T-helper 22 cell (primary cell): ENCODE data around the gene ARHGAP9.
"Not testable (repeated sequence)": the region's sequence is repeated elsewhere in the genome, so short reads cannot be mapped to it uniquely, and the experiment has no call there.

Experiments used
- DNase-seq: peaks from one replicate; pipeline ENCODE4 v3.0.0-alpha.2; 2020; ENCODE audit warnings: low read depth

Gene ARHGAP9

DNA sequence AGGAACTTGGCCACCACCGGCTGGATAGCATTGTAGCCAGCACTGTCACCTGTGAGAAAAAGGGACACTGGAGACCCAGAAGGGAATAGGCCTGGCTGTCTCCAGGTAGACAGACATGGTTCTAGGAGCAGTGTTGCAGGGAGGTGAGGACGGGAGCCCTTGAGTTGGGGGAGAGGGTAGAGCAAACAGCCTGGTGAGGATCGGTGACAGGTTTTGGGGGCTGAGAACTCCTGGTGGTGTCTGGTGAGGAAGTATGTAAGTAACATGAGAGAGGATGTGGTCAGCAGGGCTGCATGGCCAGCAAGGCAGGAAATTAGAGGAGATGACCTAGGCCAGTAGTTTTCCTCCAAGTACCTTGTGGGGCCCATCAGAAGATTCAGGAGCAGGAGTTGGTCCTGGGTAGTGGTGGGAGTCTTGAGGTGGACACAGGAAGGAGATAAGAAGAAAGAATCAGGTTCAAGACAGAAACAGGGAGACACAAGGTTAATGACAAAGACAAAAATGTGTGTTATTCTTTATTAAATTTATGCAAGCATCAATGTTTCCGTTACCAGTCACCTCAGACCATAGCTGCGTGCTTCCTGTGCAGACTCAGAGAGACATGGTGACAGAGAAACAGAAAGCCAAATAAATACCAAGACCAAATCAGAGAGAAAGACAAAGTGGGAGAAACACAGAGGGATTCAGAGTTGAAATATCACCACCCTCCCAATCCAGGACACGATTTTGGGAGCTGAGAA lies at the start of gene ARHGAP9:
Gene ARHGAP9, minus strand, starts transcription at position 491 of the 740 bp plus-strand sequence. Its CDS starts 460 bp downstream, at position 31.
- peak; percentile 64 for DNase-seq

DNA sequence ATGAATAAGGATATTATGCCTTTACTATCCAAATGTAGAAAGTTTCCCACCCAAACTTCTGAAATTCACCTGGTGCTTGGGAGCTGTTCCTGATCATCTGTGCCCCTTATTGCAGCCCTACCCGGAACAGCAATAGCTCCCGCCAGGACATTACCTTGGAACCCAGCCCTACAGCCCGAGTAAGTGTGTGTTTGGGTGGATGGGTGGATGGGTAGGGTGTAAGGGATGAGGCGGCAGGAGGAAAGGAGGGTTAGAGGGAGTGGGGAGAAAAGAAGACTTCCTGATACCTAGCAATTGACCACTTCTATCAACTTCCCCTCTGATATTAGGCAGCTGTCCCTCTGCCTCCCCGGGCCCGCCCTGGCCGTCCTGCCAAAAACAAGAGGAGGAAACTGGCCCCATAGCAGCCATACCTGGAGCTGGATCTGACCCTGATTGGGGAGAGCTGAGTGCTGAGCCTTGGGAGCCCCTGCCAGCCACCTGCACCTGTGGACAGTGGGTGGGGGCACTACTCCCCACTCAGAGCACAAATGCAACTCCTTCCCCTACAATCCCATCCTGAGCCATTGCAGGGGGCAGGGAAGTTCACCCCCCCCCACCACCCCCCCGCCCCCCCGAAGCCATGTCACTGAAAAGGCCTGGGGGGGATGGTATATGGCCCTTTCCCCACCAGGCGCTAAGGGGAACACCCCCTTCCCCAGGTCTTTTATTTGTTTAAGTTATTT lies 49.3 kb upstream of the ARHGAP9 start:
- DNase-seq: no peak

DNA sequence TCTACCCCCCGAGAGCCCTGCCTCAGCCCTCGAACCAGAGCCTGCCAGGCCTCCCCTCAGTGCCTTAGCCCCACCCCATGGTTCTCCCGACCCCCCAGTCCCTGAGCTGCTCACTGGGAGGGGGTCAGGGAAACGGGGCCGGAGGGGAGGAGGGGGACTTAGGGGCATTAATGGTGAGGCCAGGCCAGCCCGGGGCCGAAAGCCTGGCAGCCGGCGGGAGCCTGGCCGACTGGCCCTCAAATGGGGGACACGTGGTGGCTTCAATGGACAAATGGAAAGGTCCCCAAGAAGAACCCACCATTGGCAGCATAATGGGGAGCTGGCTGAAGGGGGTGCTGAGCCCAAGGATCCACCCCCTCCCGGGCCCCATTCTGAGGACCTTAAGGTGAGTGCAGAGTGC lies 48.5 kb upstream of the ARHGAP9 start:
- DNase-seq: no peak

DNA sequence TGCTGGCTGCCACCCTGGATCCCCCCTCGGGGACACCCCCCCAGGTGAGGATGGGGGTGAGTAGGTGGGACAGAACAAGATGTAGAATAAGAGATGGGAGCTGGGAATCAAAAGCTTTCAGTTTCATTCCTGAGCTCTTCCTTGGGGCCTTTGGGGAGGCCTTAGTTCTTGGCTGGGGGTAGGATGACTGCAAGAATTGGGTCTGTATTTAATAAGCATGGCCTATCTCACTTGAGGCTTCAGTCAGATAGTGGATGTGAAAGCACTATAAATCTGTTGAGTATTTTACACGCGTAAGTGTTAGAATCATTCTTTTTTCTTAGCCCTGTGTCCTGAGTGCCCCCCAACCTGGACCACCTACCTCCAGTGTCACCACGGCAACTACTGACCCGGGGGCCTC lies 47.5 kb upstream of the ARHGAP9 start:
- no peak for DNase-seq

- DNase-seq: no peak
These were observed 46.9 kb upstream of the ARHGAP9 start for GRCh38 chr12:57526477-57527126.

DNA sequence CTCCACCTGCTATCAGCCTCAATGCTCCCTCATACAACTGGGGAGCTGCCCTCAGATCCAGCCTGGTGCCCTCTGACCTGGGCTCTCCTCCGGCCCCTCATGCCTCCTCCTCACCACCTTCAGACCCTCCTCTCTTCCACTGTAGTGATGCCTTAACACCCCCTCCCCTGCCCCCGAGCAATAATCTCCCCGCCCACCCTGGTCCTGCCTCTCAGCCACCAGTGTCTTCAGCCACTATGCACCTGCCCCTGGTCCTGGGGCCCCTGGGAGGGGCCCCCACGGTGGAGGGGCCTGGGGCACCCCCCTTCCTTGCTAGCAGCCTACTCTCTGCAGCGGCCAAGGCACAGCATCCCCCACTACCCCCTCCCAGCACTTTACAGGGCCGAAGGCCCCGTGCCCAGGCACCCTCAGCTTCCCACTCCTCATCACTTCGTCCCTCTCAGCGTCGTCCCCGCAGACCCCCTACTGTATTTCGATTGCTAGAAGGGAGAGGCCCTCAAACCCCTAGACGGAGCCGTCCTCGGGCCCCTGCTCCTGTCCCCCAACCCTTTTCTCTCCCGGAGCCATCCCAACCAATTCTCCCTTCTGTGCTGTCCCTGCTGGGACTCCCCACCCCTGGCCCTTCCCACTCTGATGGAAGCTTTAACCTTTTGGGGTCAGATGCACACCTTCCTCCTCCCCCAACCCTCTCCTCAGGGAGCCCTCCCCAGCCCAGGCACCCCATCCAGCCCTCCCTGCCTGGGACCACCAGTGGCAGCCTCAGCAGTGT lies 46.1 kb upstream of the ARHGAP9 start:
- DNase-seq: no peak

- DNase-seq: no peak
These were observed 45.3 kb upstream of the ARHGAP9 start for GRCh38 chr12:57524814-57525614.

- DNase-seq: no peak
These were observed 44.3 kb upstream of the ARHGAP9 start for GRCh38 chr12:57523706-57524614.

DNA sequence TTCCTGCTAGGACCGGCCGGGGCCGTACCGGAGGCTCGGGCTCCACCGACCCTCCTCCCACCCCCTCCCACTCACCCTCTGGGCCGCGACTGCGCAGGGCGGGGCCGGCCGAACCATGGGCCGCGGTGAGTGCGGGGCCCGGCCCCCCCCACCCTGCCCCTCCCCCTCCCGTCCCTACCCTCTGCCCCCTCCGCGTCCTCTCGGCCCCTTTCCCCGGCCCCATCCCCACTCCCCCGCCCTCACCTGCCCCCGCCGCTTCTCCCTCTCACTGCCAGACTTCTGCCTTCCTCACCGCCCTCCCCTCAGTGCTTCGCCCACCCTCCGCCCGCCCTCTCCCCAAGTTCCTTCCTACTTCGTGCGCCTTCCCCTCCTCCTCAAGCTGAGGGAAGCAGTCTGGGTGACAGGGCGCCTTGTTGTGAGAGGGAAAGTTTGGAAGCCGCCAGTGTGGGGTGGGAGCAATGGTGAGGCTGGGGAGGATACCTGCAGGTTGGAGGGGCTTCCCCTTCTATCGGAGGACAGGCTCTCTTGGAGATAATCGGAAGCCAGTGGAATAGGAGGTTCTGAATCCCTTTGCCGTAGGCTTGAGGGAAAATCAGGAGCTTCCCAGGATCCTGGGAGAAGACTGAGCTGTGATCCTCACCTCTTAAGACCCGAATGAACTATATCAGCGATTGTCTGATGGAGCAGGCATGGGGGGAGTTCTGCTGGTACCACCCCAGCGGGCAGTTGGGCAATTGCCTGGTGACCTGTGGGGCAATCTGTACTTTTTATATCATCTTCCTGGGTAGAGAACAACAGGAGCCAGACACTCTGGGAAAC lies 43.4 kb upstream of the ARHGAP9 start:
- peak; percentile 59 for DNase-seq

DNA sequence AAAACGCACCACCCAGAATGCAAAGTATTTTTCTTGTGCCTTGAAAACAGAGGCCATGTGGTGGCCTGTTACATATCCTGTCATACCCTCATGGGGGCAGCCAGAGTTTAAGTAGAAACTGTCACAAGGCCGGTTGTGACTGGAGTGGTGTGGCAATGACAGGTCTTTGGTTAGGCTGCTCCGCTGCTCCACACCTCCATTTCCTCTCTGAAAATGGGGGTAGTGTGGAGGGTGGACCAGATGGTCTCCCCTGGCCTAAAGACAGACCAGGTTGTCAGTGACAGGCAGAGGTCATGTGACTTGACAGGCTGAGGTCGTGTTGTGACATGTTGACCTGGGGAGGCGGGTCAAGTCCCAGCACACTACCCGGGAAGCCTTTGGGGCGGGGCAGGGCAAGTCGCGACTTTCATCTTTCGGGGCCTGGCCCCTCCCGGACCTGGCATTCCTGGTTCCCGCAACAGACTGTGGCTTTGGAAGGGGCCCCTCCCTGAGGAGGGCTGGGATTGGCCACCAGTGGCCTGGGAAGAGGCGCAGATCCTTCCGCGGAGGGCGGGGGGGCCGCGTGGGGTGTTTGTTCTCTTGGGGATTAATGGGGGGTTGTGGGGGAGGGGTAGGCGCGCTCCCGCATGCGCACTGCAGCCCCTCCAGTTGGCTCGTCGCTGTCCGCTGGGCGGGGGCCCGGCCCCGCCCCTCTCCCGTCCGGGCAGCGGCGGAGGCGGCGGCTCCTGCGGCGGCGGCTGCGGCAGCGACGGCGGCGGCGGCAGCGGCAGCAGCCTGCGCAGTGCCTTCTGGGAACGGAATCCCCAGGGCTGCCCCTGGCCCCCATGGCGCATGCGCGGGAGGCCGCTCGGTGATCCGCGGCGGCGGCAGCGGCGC lies 42.6 kb upstream of the ARHGAP9 start, which contains the start of gene MBD6:
Gene MBD6, plus strand, starts transcription at position 814 of the 876 bp plus-strand sequence. CDS start 1,480 bp downstream, outside the sequence.
- DNase-seq: peak; percentile 85

GRCh38 chr12:57521525-57522010 lies 41.9 kb upstream of the ARHGAP9 start:
- no peak for DNase-seq

GRCh38 chr12:57520053-57520818 lies 40.6 kb upstream of the ARHGAP9 start, which contains the start of gene DDIT3:
TSS of gene DDIT3 (minus strand) at chr12:57520514. CDS start at chr12:57517406, 3,108 bp downstream.
- DNase-seq: peak; percentile 100

DNA sequence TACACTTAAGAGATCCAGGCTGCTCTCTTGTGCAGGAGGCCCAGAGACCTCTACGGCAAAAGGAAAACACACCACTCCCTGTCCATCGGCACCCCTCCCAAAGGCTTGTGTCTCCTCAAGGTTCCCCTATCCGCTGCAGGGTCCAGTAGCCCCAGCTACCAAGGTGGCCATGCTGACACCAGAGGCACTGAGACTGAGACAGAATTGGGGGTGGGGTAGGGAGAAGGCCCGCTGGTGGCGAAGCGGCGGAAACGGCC lies 40.1 kb upstream of the ARHGAP9 start:
- DNase-seq: no peak

GRCh38 chr12:57518920-57519795 lies 39.5 kb upstream of the ARHGAP9 start:
- DNase-seq: no peak

- no peak for DNase-seq
These were observed 38.7 kb upstream of the ARHGAP9 start for GRCh38 chr12:57518176-57518919.

- not testable (repeated sequence) for DNase-seq
These were observed 38.1 kb upstream of the ARHGAP9 start for GRCh38 chr12:57517718-57518117.
